Activated CD8-positive, alpha-beta memory T cell treated with anti-CD3 and anti-CD28 coated beads, Interleukin-2, amount 50 U/mL, for 24 hours (primary cell): ENCODE measurements around the gene CDK12.
"Not testable (repeated sequence)": the region's sequence is repeated elsewhere in the genome, so short reads cannot be mapped to it uniquely, and the experiment has no call there.

Experiments used
- DNase-seq: peaks from one replicate; pipeline ENCODE4 v3.0.0-alpha.2; 2020; ENCODE audit errors: extremely low read depth

Gene CDK12

GRCh38 chr17:39461113-39461925 is at the start of gene CDK12:
CDK12 (plus strand) TSS chr17:39461486; CDS start chr17:39462072, 586 bp downstream.
- DNase-seq: peak; percentile 89

GRCh38 chr17:39416141-39416540 is 45.1 kb upstream of the CDK12 start:
- no peak for DNase-seq

GRCh38 chr17:39429600-39429999 is 31.7 kb upstream of the CDK12 start:
- DNase-seq: no peak

- DNase-seq: not testable (repeated sequence)
These were observed 21.4 kb upstream of the CDK12 start for GRCh38 chr17:39439868-39440267.

GRCh38 chr17:39443326-39443725 is 18.0 kb upstream of the CDK12 start:
- no peak for DNase-seq

GRCh38 chr17:39447561-39447960 is 13.7 kb upstream of the CDK12 start:
- DNase-seq: no peak

- DNase-seq: no peak
These were observed 11.2 kb upstream of the CDK12 start for GRCh38 chr17:39450051-39450450.

- DNase-seq: peak; percentile 86
These were observed 10.3 kb upstream of the CDK12 start, which contains the start of gene MED1 for GRCh38 chr17:39450847-39451581. MED1 (minus strand) TSS chr17:39451263; CDS start chr17:39451062, 201 bp downstream.

- no peak for DNase-seq
These were observed 5.4 kb upstream of the CDK12 start for GRCh38 chr17:39455919-39456318.

GRCh38 chr17:39461926-39462569 is 762 bp downstream of the CDK12 start:
- DNase-seq: no peak

- DNase-seq: no peak
These were observed 1.5 kb downstream of the CDK12 start for GRCh38 chr17:39462631-39463375.

GRCh38 chr17:39464639-39465181 is 3.4 kb downstream of the CDK12 start:
- not testable (repeated sequence) for DNase-seq

GRCh38 chr17:39468610-39469009 is 7.3 kb downstream of the CDK12 start:
- not testable (repeated sequence) for DNase-seq

GRCh38 chr17:39473310-39473709 is 12.0 kb downstream of the CDK12 start:
- DNase-seq: no peak

- not testable (repeated sequence) for DNase-seq
These were observed 18.3 kb downstream of the CDK12 start for GRCh38 chr17:39479631-39480030.

- no peak for DNase-seq
These were observed 22.2 kb downstream of the CDK12 start for GRCh38 chr17:39483506-39483905.

- no peak for DNase-seq
These were observed 22.9 kb downstream of the CDK12 start for GRCh38 chr17:39484178-39484577.

GRCh38 chr17:39485555-39485954 is 24.3 kb downstream of the CDK12 start:
- no peak for DNase-seq

- DNase-seq: no peak
These were observed 25.0 kb downstream of the CDK12 start for GRCh38 chr17:39486242-39486641.

- DNase-seq: not testable (repeated sequence)
These were observed 26.2 kb downstream of the CDK12 start for GRCh38 chr17:39487490-39487889.

GRCh38 chr17:39487946-39488345 is 26.7 kb downstream of the CDK12 start:
- no peak for DNase-seq
